GM21526 (cell line): ENCODE results near the gene SIGLEC7.
"Not testable (repeated sequence)": the region's sequence is repeated elsewhere in the genome, so short reads cannot be mapped to it uniquely, and the experiment has no call there.

ENCODE experiments used
- ATAC-seq: cut with Tn5 transposase; IDR thresholded peaks from one replicate; pipeline ENCODE4 v1.9.1; 2021; ENCODE audit warnings: moderate library complexity; ENCODE audit not compliant: unreplicated experiment, low FRiP score

SIGLEC7 gene

DNA sequence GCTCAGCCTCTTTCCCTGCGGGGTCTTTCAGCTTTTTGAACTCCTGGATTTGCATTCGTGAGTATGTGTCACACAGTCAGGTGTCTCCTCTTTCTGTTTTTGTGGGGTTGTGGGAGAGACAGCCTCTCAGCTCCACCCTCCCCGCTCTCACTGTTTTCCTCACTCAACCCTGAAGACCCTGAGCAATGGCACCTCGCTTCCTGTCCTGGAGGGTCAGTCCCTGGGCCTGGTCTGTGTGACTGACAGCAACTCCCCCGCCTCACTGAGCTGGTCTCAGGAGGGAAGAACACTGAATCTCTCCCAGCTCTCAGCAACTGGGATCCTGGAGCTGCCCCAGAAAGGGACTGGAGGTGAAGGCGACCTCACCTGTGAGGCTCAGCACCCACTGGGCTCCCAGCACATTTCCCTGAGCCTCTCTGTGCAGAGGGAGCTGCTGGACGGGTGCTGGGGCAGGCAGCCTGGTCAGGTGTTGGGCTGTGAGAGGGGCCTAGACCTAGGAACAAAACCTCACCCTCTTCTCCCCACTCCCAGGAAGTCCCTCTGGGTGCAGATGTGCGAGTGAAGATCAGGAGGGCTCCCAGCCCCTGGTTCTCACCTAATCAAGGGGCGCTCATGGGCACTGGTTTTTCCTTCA lies 4.2 kb upstream of the SIGLEC7 start:
- ATAC-seq, result no peak

GRCh38 chr19:51138549-51138979 lies 3.5 kb upstream of the SIGLEC7 start:
- no peak for ATAC-seq

DNA sequence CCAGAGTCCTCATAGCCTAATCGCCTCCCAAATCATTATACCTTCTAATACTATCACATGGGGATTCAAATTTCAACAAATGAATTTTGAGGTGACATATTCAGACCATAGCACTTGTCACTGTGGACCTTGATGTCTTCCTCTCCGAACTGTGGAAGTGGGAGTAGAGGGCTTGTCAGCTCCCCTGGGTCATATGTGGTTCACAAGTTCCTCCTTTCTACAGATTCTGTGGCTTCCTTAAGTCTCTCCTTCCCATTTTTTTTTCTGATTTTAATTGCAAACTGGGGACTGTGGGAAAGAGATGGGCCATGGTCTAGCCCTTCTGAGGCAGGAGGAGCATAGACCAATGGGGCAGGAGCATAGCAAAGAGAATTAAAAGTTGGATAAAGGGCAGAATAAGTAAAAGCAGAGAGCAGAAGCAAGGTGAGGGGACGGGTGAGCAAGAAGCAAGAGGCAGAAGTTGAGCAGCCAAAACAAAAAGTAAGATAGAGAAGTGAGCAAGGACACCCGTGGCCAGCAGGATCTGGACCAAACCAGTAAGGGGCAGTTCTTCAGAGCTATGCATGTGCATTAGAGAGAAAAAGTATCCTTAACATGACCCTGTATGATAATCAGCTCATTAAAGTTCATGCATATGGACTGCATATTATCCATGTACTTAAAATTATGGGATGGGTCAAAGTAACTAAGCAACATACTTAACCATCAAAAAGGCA lies 2.6 kb upstream of the SIGLEC7 start:
- no peak for ATAC-seq

DNA sequence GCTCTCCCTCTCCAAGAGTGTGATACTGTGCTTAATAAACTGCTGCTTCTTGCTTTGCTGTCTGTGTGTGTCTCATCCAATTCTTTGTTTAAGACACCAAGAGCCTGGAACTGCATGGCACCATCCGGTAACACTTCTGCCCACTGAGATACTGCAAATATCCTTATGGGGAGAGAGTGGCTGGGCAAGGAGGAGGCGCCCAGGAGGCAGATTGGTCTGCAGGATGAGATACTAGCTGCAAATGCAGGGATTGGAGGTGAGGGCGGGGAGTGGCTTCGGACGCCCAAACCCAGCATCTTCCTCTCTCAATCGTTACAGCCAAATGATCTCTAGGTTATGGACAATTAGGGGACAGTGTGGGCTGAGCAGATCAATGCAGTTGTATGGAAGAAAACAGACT lies 1.7 kb upstream of the SIGLEC7 start:
- no peak for ATAC-seq

DNA sequence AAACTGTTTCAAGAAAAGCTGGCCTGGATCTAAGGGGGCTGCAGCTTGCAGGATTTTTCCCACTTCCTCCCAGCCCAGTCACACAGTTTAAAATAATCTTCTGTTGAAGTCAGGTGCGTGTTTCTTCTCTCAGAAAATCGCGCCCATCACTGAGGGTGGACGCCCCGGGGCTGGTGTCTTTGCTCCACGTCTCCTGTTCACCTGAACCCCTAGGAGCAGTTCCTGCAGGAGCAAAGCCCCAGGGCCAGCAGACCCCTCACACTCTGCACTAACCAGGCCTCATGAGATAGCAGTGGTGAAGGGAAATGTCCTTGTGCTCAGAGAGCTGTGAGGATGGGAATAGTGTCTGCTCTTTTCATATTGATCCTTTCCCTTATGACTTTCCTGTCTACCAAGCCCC lies 920 bp upstream of the SIGLEC7 start:
- no peak for ATAC-seq

GRCh38 chr19:51142809-51143475 lies 841 bp downstream of the SIGLEC7 start:
- not testable (repeated sequence) for ATAC-seq

DNA sequence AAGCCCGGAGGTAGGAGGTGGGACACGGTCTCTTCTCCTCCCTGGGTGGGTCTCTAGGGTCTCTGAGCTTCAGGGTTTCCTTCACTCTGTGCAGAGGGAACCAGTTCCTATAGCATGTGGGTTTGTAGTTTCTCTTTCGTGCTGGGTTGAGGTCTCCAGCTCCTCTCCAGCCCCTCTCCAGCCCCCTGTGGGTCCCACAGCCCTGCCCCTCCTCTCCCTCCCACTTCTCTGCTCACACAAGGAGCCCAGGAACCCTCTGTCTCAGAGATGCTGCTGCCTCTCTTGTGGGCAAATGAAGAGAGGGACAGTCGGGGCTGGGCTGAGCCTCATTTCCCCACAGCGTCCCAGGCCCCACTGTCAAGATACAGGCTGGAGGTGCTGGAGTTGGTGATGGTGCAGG lies 1.4 kb downstream of the SIGLEC7 start:
- ATAC-seq, result no peak

DNA sequence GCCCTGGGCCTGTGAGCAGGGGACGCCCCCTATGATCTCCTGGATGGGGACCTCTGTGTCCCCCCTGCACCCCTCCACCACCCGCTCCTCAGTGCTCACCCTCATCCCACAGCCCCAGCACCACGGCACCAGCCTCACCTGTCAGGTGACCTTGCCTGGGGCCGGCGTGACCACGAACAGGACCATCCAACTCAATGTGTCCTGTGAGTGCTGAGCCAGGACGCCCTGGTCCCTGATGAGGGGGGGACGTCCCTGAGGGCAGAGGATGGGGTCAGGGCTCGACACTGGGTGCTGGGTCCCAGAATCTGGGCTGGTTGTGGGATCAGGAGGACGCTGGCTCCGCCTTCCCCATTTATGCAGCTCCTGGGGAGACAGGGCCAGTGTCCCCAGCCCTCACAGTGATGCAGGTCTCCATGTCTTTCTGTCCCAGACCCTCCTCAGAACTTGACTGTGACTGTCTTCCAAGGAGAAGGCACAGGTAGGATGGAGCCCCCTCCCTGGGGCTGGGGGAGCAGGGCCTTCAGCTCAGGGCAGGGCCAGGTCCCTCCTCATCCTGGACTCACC lies 2.5 kb downstream of the SIGLEC7 start:
- ATAC-seq, result no peak

DNA sequence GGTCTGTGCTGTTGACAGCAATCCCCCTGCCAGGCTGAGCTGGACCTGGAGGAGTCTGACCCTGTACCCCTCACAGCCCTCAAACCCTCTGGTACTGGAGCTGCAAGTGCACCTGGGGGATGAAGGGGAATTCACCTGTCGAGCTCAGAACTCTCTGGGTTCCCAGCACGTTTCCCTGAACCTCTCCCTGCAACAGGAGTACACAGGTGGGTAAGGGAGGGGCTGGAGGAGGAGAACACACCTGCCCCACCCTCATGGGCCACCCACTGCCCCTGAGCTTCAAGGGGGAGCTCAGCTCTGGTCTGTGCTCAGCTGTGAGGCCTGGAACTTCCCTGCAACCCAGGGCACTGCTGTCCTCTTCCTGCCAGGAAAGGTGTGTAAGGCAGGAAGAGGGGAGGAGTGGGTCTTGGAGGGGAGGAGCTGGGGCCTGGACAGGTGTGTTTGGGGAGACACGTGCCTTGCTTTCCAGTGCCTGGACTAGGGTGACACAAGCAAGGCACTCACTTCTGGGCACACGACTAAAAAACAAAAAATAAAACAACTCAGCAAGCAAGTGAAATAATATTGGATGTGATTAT lies 3.9 kb downstream of the SIGLEC7 start:
- no peak for ATAC-seq

GRCh38 chr19:51146751-51147150 lies 4.7 kb downstream of the SIGLEC7 start:
- no peak for ATAC-seq

DNA sequence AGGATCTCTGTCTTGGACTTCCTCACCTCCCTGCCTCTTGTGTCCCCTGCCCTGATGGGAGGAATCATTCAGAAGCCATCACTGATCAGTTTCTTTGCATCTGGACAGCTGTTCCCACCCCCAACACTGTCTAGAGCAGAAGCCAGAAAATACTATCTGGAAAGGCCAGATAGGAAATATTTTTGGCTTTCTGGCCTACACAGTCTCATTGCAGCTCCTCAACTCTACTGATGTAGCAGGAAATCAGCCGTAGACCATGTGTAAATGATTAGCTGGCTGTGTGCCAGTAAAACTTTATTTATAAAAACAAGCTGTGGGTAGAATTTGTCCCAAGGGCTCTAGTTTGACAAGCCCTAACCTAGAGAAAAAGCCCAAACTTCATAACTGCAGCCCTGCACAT lies 5.6 kb downstream of the SIGLEC7 start:
- ATAC-seq, result no peak

DNA sequence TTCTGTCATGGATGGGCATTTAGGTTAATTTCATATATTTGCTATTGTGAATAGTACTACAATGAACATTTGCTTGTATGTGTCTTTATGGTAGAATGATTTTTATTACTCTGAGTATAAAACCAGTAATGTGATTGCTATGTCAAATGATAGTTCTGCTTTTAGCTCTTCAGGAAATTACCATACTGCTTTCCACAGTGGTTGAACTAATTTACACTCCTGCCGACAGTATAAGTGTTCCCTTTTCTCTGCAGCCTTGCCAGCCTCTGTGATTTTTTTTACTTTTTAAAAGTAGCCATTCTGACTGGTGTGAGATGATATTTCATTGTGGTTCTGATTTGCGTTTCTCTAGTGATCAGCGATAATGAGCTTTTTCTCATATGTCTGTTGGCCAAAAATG lies 6.5 kb downstream of the SIGLEC7 start:
- ATAC-seq, result no peak

GRCh38 chr19:51150627-51151026 lies 8.5 kb downstream of the SIGLEC7 start:
- ATAC-seq, result no peak

DNA sequence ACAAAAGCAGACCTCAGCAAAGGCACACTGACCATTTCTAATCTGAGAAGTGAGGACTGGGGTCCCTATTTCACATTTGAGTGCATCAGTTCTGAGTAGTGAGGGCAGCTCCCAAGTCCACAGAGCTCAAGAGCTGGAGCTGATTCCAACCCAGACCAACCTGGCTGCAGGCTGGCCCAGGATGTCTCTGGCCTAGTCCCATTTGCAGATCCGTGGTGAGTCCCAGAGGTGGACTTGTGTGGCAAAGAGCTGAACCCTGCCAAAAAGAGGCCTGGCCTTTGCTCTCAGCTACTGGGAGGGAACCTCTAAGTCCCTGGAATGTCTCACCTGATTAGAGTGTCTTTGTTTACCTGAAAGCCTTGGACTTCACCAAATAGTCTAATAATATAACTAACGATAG lies 14.6 kb downstream of the SIGLEC7 start:
- no peak for ATAC-seq

- ATAC-seq, result no peak
Observed at GRCh38 chr19:51157265-51157664, 15.2 kb downstream of the SIGLEC7 start.

DNA sequence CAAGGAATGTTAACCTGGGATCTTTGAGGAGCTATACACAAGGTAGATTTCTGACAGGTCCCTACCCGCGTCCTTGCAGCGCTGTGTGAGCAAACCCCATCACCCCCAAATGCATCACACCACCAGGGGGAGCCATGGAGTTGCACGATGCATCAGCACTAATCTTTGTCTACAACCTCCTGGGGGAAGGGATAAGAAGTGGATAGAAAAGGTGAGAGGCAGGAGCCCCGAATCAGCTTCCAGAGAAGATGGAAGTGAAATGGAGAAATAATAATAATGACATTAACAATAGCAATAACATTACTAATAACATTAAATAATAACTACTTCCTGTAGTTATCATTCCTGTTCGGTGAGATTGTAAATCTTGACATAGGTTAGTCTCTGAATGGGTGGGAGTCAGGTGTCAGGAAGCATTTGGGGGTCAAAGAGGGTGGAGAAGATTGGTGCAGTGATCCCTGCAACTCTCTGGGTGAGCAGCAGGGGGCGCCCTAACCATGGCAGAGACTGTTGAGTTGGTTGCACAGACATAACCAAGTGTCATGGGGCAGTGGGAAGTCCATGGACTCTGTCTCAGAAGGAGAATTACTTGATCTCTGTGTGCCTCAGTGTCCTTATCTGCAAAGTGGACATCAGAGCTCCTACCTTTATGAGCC lies 16.5 kb downstream of the SIGLEC7 start:
- no peak for ATAC-seq

- no peak for ATAC-seq
Observed at GRCh38 chr19:51159656-51160055, 17.6 kb downstream of the SIGLEC7 start.

- ATAC-seq, result no peak
Observed at GRCh38 chr19:51161266-51161665, 19.2 kb downstream of the SIGLEC7 start.

- ATAC-seq, result no peak
Observed at GRCh38 chr19:51161867-51162496, 19.9 kb downstream of the SIGLEC7 start.

DNA sequence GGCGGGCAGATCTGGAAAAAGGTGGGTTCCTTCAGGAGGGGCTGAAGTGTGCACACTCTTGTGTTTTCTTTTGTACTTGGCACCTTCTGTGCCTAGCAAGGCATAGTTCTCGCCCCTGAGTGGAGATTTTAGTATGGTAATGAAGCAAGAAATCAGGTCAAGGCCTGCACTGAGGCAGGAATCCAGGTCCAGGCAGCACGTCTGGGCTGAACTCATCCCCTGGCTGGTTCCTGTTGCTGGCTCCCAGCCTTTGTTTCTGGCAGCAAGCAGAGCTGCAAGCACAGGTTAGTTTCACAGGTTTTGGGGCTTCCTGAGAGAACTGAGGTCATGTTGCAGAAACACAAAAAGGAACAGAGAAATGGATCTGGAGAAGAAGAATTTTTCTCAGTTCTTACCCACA lies 21.2 kb downstream of the SIGLEC7 start:
- no peak for ATAC-seq
